GM21447 (cell line): ENCODE data around the gene SLC35B3.
"Not testable (repeated sequence)": the region's sequence is repeated elsewhere in the genome, so short reads cannot be mapped to it uniquely, and the experiment has no call there.

ENCODE experiments used
- ATAC-seq: cut with Tn5 transposase; IDR thresholded peaks from one replicate; pipeline ENCODE4 v1.9.1; 2021; ENCODE audit not compliant: unreplicated experiment

SLC35B3 gene

DNA sequence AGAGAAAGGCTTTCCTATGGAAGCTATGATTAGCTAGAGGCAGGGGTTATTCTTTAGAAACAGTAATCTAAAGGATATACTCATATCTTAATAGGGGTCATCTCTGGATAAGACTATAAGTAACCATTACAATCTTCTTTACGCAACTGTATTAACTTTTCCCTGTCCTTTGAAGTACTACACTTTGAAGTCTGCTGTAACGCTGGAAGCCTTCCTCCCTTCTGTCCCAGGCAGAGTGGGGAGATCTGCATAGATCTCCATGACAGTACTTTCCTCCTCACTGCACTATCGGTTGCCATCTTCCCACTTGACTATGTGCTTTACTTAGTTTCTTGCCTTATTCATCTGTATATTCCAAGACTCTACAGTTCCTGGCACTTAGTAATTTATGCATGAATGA, 20.1 kb downstream of the SLC35B3 start:
- ATAC-seq = no peak

DNA sequence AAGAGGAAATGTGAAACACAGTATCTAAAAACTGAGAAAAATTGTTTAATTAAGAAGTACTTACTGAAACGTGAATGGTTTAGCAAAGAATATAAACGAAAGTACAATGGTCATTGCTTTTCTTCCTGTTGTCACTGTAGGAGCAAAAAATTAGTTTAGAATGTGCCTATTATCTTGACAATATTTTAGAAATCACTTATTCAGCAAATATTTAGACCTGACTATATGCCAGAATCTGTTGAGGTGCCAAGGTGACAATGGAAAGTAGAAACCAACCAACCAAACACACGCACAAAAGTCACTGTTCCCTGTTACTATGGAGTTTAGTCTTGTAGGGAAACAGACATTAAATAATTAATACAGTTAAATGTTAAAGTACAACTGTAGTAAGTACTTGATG, 20.5 kb downstream of the SLC35B3 start:
- ATAC-seq = no peak

GRCh38 chr6:8405946-8406345, 29.4 kb downstream of the SLC35B3 start:
- ATAC-seq = not testable (repeated sequence)

DNA sequence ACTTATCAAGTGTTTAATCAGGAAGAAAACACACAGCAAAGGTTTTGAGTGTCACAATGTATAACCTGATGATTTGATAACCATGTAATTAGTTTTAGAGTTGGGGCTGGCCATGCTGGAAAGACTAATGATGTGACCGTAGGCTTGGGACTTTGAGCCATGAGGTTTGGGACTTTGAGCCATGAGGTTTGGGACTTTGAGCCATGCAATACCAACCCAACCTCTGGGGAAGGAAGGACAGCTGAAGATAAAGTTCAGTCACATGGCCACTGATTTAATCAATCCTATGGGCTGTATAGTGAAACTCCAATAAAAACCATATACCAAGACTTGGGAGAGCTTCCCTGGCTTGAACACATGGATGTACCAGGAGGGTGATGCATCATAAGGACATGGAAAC, 32.8 kb downstream of the SLC35B3 start:
- no peak for ATAC-seq

DNA sequence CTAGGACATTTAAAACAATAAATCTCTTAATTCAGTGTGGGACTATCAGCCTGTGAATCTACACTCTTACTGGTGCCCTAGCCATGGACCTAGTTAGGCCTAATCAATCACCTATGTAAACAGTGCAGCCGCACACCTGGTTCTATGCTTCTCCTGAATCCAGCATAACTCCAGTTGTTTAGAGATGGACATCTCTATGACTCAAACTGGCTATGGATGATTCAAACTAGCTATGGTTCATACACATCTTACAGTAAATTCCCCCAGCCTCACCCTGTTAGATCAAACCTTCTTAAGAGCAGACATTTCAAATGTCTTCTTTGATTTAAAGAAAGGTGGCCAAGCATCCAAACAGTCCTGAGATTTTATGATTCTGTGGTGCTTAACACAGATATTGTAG, 34.7 kb downstream of the SLC35B3 start:
- no peak for ATAC-seq

DNA sequence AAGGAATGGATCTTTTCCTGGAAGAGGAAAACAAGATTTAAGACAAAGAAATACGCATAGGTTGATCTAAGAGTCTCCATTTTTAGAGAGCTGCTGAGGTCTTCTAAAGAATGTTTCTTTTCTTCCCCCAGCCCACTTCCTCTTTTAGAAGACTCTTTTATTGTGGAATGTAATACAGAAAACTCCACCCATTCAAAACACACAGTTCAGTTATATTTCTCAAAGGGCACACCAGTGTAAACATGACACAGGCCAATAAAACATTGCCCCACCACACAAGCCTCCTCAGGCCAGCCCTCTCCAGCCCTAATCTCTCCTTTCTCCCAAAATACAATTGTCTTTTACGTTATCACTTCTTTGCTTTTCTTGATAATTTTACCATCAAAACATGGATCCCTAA, 42.8 kb downstream of the SLC35B3 start:
- ATAC-seq = no peak

DNA sequence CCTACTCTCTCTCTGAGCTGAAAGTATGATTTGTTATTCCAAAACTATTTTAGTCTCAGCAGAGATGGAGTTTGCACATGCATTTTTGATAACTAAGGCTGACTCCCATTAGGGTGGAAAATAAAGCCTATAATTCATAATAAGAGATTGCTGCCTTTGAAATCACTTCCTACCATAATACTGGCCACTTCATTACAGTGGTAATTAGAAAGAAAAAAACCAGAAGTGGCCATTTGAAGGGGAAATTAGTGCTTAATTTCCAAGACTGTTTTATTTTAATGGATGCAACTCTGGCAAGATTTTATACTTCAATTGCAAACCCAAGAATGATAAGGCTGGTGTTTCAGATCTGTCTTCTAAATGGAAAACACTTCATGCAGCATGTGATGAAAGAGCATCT, 43.4 kb downstream of the SLC35B3 start:
- ATAC-seq = no peak

GRCh38 chr6:8389036-8389818, 46.1 kb downstream of the SLC35B3 start:
- ATAC-seq = no peak

- no peak for ATAC-seq
Observed at GRCh38 chr6:8387942-8388437, 47.4 kb downstream of the SLC35B3 start.

DNA sequence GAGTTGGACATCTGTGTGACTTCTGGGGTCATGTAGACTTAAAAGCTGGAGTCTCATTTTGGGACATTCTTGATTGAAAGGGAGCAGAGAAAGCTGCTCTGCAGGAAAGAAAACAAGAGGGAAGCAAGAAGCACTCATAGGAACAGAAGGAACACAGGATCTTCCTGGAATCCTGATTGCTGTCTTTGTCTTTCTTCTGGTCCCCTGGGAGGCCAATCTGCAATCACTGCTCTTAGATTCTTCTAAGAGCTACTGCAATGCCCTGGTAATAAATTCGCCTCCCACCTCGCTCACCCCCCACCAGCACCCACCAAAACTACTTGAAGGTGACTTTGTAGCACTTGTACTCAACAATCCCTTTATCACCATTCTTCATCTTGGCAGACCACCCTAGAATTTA, 51.8 kb downstream of the SLC35B3 start:
- ATAC-seq = no peak

DNA sequence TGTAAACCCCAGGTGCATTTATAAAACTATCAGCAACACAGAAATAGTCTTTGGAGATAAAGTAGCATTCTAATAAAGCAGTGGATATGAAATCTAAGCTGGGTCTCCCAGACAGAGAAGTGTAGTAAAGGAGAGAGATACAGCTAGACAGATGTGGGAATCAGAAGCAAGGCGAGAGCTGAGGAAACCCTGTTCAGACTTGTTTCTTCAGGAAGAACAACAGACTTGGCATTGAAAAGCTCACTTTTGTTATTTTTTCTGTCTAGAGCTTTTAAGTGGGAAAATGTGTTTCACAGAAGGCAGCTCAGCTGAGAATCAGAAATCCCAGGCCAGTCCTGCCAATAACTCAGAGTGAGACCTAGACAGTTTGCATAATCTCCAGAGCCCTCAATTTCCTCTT, 52.9 kb downstream of the SLC35B3 start:
- ATAC-seq = no peak

DNA sequence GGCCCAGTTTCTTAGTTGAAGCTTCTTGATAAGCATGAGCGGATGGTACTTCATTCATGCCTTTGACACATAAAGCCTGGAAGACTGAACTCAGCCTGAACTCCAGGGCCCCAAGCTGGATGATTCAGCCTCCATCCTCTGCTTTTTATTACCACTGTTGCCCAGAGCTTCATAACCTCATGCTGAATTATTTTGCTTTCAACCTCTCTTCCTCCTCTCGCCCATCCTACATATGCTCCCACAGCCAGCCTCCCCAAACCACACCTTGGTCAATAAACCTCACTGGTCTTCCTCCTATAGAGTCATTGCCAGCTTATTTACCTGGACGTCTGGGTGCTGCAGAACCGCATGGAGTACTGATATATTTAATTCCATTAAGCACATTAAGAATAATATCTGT, 59.4 kb downstream of the SLC35B3 start:
- no peak for ATAC-seq
